Neuronal stem cell (in vitro differentiated cells): ENCODE measurements around the gene ANGEL1.

ENCODE experiments used
- DNase-seq: peaks from one replicate; pipeline ENCODE4 v3.0.0-alpha.2; 2013; ENCODE audit warnings: low spot score
- H2AFZ ChIP-seq: one replicate; pipeline ENCODE4 v1.6.1; 2013; ENCODE audit warnings: mild to moderate bottlenecking, low read length, inconsistent platforms
- H2AK5ac ChIP-seq: 2 replicates; pipeline ENCODE4 v1.6.1; 2013; ENCODE audit warnings: low read depth, mild to moderate bottlenecking, inconsistent platforms, low read length, moderate library complexity, mixed read lengths
- H2BK120ac ChIP-seq: 2 replicates; pipeline ENCODE4 v1.6.1; 2013; ENCODE audit warnings: low read depth, mild to moderate bottlenecking, inconsistent platforms, low read length, moderate library complexity, mixed read lengths
- H2BK12ac ChIP-seq: one replicate; pipeline ENCODE4 v1.6.1; 2013; ENCODE audit warnings: low read length, inconsistent platforms
- H2BK15ac ChIP-seq: 2 replicates; pipeline ENCODE4 v1.6.1; 2013; ENCODE audit warnings: mild to moderate bottlenecking, low read length, inconsistent platforms, mixed read lengths
- H2BK5ac ChIP-seq: one replicate; pipeline ENCODE4 v1.6.1; 2013; ENCODE audit warnings: inconsistent platforms, mild to moderate bottlenecking, low read length, moderate library complexity
- H3K14ac ChIP-seq: one replicate; pipeline ENCODE4 v1.6.1; 2013; ENCODE audit warnings: low read length, inconsistent platforms
- H3K18ac ChIP-seq: 2 replicates; pipeline ENCODE4 v1.6.1; 2013; ENCODE audit warnings: low read length, inconsistent platforms
- H3K23ac ChIP-seq: 2 replicates; pipeline ENCODE4 v1.6.1; 2013; ENCODE audit warnings: low read depth, mild to moderate bottlenecking, mixed read lengths, low read length, inconsistent platforms; ENCODE audit not compliant: poor library complexity
- H3K27ac ChIP-seq: replicated peaks from 3 replicates; pipeline ENCODE4 v1.5.1; 2013; ENCODE audit warnings: low read length, inconsistent platforms
- H3K27me3 ChIP-seq, 3 experiments: 2 replicates each; pipeline ENCODE4 v1.6.1; 2013; ENCODE audit warnings: low read length in 3 of 3, mild to moderate bottlenecking in 2 of 3, inconsistent platforms in 1 of 3, low read depth in 1 of 3, mixed read lengths in 1 of 3, moderate library complexity in 1 of 3; ENCODE audit not compliant: control insufficient read depth in 3 of 3, insufficient read depth in 3 of 3
- H3K36me3 ChIP-seq, 2 donors: replicated peaks in 1 of 2; 2 replicates each; pipeline ENCODE4 v1.6.1; 2013; ENCODE audit warnings: low read length in 2 of 2; ENCODE audit not compliant: control insufficient read depth in 2 of 2, insufficient read depth in 2 of 2
- H3K4ac ChIP-seq: 2 replicates; pipeline ENCODE4 v1.6.1; 2013; ENCODE audit warnings: inconsistent platforms, mild to moderate bottlenecking, low read length, moderate library complexity
- H3K4me1 ChIP-seq, 2 donors: 1 replicate in 1 of 2; 2 replicates in 1 of 2; pipeline ENCODE4 v1.6.1; 2013; ENCODE audit warnings: low read length in 2 of 2, low read depth in 1 of 2; ENCODE audit not compliant: control insufficient read depth in 2 of 2, insufficient read depth in 1 of 2
- H3K4me2 ChIP-seq: one replicate; pipeline ENCODE4 v1.6.1; 2013; ENCODE audit warnings: mild to moderate bottlenecking, low read length, inconsistent platforms; ENCODE audit not compliant: insufficient read depth, poor library complexity, severe bottlenecking
- H3K4me3 ChIP-seq, 2 donors: 2 replicates each; pipeline ENCODE4 v1.5.1; 2013; ENCODE audit warnings: low read length in 2 of 2, mild to moderate bottlenecking in 2 of 2, inconsistent platforms in 1 of 2, moderate library complexity in 1 of 2
- H3K79me1 ChIP-seq: one replicate; pipeline ENCODE4 v1.6.1; 2013; ENCODE audit warnings: low read depth, mild to moderate bottlenecking, inconsistent platforms, low read length, moderate library complexity
- H3K9ac ChIP-seq: one replicate; pipeline ENCODE4 v1.6.1; 2013; ENCODE audit warnings: mild to moderate bottlenecking, low read depth, low read length, inconsistent platforms; ENCODE audit not compliant: poor library complexity
- H3K9me3 ChIP-seq, 2 donors: replicated peaks in 1 of 2; 2 replicates each; pipeline versions ENCODE3 to v1.6.1; 2013; ENCODE audit warnings: low read length in 2 of 2, mild to moderate bottlenecking in 2 of 2, inconsistent platforms in 1 of 2, low read depth in 1 of 2, mixed read lengths in 1 of 2, moderate library complexity in 1 of 2; ENCODE audit not compliant: control insufficient read depth in 2 of 2, insufficient read depth in 1 of 2
- H4K8ac ChIP-seq: one replicate; pipeline ENCODE4 v1.6.1; 2013; ENCODE audit warnings: low read depth, mild to moderate bottlenecking, inconsistent platforms, low read length, moderate library complexity
- H4K91ac ChIP-seq: one replicate; pipeline ENCODE4 v1.6.1; 2013; ENCODE audit warnings: low read length, low read depth, mild to moderate bottlenecking, inconsistent platforms; ENCODE audit not compliant: poor library complexity
- WGBS, 2 donors: extraction: QIAGEN DNeasy Blood & Tissue Kit; methylation state at CpG; one replicate each; pipeline ENCODE4 v1.1.7; 2013; ENCODE audit warnings: missing lambda C conversion rate in 2 of 2, mixed read lengths in 1 of 2; ENCODE audit not compliant: insufficient read length in 2 of 2, insufficient replicate concordance in 1 of 2; ENCODE audit errors: extremely low coverage in 2 of 2; 5-methylcytosine and 5-hydroxymethylcytosine counted together

Gene ANGEL1

DNA sequence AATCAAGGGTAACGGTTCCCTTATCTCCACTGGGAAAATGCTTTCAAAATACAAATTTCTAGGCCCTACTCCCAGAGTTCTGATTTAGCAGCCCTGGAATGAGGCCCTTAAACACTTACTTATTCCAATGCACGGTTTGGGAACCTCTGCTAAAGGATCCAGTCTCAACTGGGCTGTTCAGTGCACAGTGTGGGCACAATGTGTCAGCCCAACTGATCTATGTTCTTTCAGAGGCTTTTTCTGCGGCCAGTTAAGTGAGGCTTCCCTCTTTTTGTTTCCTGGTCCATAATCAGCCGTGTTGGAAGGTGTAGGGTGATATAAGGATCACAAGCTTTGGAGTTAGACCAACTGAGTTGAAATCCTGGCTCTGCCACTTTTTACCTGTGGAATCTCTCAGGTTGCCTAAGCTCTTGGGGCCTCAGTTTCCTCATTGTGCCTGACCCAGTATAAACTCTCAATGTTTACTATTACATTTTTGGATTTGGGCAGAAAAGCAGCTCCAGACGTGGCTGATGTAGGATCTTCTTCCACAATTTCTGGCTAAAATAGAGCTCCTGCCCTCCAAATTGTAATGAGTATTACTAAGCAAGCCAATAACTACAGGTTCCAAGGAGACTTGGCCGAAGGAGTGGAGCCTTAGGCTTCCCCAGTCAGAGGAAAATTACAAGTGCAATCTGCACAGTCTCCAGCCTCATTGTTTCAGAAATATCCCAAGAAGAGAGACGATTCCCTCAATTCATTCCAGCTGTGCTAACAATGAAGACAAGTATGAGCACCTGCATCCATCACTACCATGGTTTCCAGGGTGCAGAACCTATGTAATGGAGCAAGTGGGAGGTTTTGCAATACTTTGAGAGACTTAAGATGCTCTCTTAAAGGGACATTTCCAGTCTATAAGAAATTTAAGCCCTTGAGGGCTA lies 2.3 kb upstream of the ANGEL1 start:
- H4K8ac ChIP-seq = no peak overlapping the region
- no peak overlapping the region for H2BK15ac ChIP-seq
- no peak overlapping the region for H2AK5ac ChIP-seq
- peak overlapping the region; percentile 25 for H2AFZ ChIP-seq
- H3K23ac ChIP-seq = no peak overlapping the region
- no peak overlapping the region for H3K4me3 ChIP-seq
- H3K27ac ChIP-seq = no peak overlapping the region
- peaks cover 0 to 19% (median 0%) of the 10 kb centered on the region in 3 experiments for H3K27me3 ChIP-seq
- no peak overlapping the region for H3K9ac ChIP-seq
- H2BK12ac ChIP-seq = no peak overlapping the region
- H2BK5ac ChIP-seq = no peak overlapping the region
- no CpG with 5 or more reads among the region's 7 CpGs for WGBS, 2 donors
- no peak for DNase-seq
- no peak overlapping the region for H3K18ac ChIP-seq
- no peaks in the 10 kb centered on the region for H3K36me3 ChIP-seq
- no peak overlapping the region for H3K4ac ChIP-seq
- H3K79me1 ChIP-seq = no peaks in the 10 kb centered on the region
- peaks cover 7 to 13% of the 10 kb centered on the region in 2 donors for H3K4me1 ChIP-seq
- peaks cover 0 to 2% of the 10 kb centered on the region in 2 donors for H3K9me3 ChIP-seq
- H2BK120ac ChIP-seq = no peak overlapping the region
- H3K14ac ChIP-seq = no peak overlapping the region
- H4K91ac ChIP-seq = no peak overlapping the region
- no peak overlapping the region for H3K4me2 ChIP-seq

DNA sequence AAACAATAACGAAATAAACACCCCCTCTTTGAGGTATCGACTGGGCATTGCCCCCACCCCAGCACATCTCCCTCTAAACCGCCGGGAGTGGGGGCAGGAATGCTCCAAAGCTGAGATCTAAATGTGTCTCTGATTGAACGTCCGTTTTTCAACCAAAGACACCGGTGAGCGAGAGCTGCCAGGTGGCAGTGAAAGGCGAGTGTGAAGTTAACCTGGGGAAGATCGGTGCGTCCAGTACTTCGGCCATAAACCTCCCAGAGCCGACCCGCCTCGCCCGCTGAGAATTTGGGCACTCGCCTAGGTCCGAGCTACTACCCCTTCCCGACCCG lies 625 bp downstream of the ANGEL1 start:
- H2AFZ ChIP-seq = peak overlapping the region; percentile 97
- peak overlapping the region; percentile 86 for H3K4me2 ChIP-seq
- no peaks in the 10 kb centered on the region for H3K9me3 ChIP-seq
- H3K9ac ChIP-seq = peak overlapping the region; percentile 87
- H2BK12ac ChIP-seq = no peak overlapping the region
- H3K23ac ChIP-seq = no peak overlapping the region
- peak overlapping the region; percentile 91 for H3K18ac ChIP-seq
- peaks cover 13 to 26% of the 10 kb centered on the region in 2 donors for H3K36me3 ChIP-seq
- H3K4me1 ChIP-seq = peaks cover 5 to 13% of the 10 kb centered on the region in 2 donors
- H2BK15ac ChIP-seq = no peak overlapping the region
- H3K79me1 ChIP-seq = peaks cover 3% of the 10 kb centered on the region
- no peak overlapping the region for H4K8ac ChIP-seq
- H3K14ac ChIP-seq = peak overlapping the region; percentile 66
- no peak overlapping the region for H2BK120ac ChIP-seq
- peak overlapping the region; percentile 85 to 90 for H3K4me3 ChIP-seq
- WGBS, 2 donors = no CpG with 5 or more reads among the region's 20 CpGs
- H2AK5ac ChIP-seq = no peak overlapping the region
- H2BK5ac ChIP-seq = no peak overlapping the region
- peaks cover 0 to 7% (median 0%) of the 10 kb centered on the region in 3 experiments for H3K27me3 ChIP-seq
- no peak overlapping the region for H3K27ac ChIP-seq
- no peak overlapping the region for H3K4ac ChIP-seq
- H4K91ac ChIP-seq = no peak overlapping the region
- no peak for DNase-seq

DNA sequence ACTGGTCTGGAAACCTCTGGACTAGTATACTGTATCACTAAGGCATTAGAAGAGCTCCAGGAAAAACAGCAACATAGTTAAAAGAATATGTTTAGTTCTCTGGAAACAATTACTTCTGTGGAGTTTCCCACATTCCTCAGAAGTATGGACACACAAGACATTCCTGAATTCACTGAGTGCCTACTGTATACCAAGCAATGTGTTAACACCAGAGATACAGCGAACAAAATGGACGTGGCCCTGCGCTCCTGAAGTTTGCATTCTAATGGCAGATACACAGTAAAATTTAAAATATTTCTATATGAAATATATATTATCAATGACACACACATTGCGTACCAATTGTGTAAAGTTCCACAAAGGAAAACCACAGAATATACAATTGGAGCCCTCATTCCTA lies 1.1 kb downstream of the ANGEL1 start:
- WGBS, 2 donors = no CpG with 5 or more reads among the region's 4 CpGs
- Histone ChIP-seq H3K9me3 (no peaks in the 10 kb centered on the region), H3K9ac (no peak overlapping the region), H3K4me3 (peak overlapping the region in 1 of 2 donors; percentile 85), H3K4ac (no peak overlapping the region), H2BK15ac (no peak overlapping the region), H3K27me3 (peaks cover 0 to 5% (median 0%) of the 10 kb centered on the region in 3 experiments), H2BK5ac (no peak overlapping the region), H3K4me1 (peaks cover 5 to 13% of the 10 kb centered on the region in 2 donors), H4K8ac (no peak overlapping the region), H2BK12ac (no peak overlapping the region), H3K23ac (no peak overlapping the region), H3K36me3 (peaks cover 17 to 31% of the 10 kb centered on the region in 2 donors), H3K79me1 (peaks cover 3% of the 10 kb centered on the region), H3K27ac (no peak overlapping the region), H2AK5ac (no peak overlapping the region), H3K4me2 (peak overlapping the region; percentile 86), H3K18ac (no peak overlapping the region), H3K14ac (no peak overlapping the region), H2AFZ (no peak overlapping the region), H2BK120ac (no peak overlapping the region), H4K91ac (no peak overlapping the region)
- no peak for DNase-seq

DNA sequence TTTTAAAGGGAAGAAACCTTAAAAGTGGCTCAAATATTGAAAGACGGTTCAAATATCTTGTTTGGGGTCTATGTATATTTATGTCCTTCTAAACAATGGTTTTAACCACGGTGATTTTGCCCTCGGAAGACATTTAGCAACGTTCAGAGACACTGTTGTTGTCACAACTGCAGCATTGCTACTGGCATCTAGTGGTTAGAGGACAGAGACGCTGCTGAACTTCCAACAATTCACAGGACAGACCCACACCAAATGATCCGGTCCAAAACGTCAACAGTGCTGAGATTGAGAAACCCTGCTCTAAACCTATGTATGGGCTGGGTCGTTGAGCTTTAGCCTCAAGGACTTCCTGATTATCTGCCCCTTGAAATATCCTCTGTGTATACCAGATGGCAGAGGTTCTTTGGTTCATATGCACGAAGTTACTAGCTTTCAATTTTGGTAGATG lies 1.7 kb downstream of the ANGEL1 start:
- H3K9me3 ChIP-seq = no peaks in the 10 kb centered on the region
- no peak overlapping the region for H3K9ac ChIP-seq
- peaks cover 0 to 5% (median 0%) of the 10 kb centered on the region in 3 experiments for H3K27me3 ChIP-seq
- H3K79me1 ChIP-seq = peaks cover 3% of the 10 kb centered on the region
- DNase-seq = no peak
- no peak overlapping the region for H3K18ac ChIP-seq
- H3K4ac ChIP-seq = no peak overlapping the region
- H3K23ac ChIP-seq = no peak overlapping the region
- no peak overlapping the region for H2BK120ac ChIP-seq
- no CpG with 5 or more reads among the region's 9 CpGs for WGBS, 2 donors
- no peak overlapping the region for H2BK12ac ChIP-seq
- H2AFZ ChIP-seq = peak overlapping the region; percentile 9
- peaks cover 5 to 13% of the 10 kb centered on the region in 2 donors for H3K4me1 ChIP-seq
- no peak overlapping the region for H3K14ac ChIP-seq
- H3K27ac ChIP-seq = no peak overlapping the region
- no peak overlapping the region for H4K8ac ChIP-seq
- no peak overlapping the region for H2BK15ac ChIP-seq
- H2AK5ac ChIP-seq = no peak overlapping the region
- H4K91ac ChIP-seq = no peak overlapping the region
- peaks cover 20 to 37% of the 10 kb centered on the region in 2 donors for H3K36me3 ChIP-seq
- H3K4me2 ChIP-seq = peak overlapping the region; percentile 29
- H2BK5ac ChIP-seq = no peak overlapping the region
- peak overlapping the region in 1 of 2 donors; percentile 27 for H3K4me3 ChIP-seq
